Neural cell (in vitro differentiated cells): ENCODE measurements around the gene CNDP2.

ENCODE experiments used
- EP300 ChIP-seq: fragments of 450-650 bp; conservative IDR thresholded peaks from 2 replicates; pipeline ENCODE4 v1.6.1; 2014; ENCODE audit warnings: antibody characterized with exemption, mild to moderate bottlenecking, moderate library complexity; ENCODE audit not compliant: poor library complexity, severe bottlenecking
- EZH2 ChIP-seq: fragments of 200-600, 300-800 bp; shearing (Covaris generic), sonication (generic); IDR thresholded peaks from 2 replicates; pipeline ENCODE4 v1.6.1; 2014; ENCODE audit warnings: antibody characterized with exemption, low read length, borderline replicate concordance, mild to moderate bottlenecking; ENCODE audit not compliant: insufficient read depth, poor library complexity, severe bottlenecking
- POLR2AphosphoS5 ChIP-seq: IDR thresholded peaks from 2 replicates; pipeline ENCODE4 v1.6.1; 2012
- RAD21 ChIP-seq: fragments of 450-650 bp; conservative IDR thresholded peaks from 2 replicates; pipeline ENCODE4 v1.6.1; 2014; ENCODE audit warnings: antibody characterized with exemption, mild to moderate bottlenecking, moderate library complexity
- SMC3 ChIP-seq: fragments of 450-650 bp; conservative IDR thresholded peaks from 2 replicates; pipeline ENCODE4 v1.6.1; 2014; ENCODE audit warnings: antibody characterized with exemption, mild to moderate bottlenecking, moderate library complexity; ENCODE audit not compliant: poor library complexity
- TAF1 ChIP-seq: IDR thresholded peaks from 2 replicates; pipeline ENCODE4 v1.6.1; 2012; ENCODE audit warnings: low read depth
- TF ChIP-seq, protein P1 (sequence below): fragments of 450-650 bp; IDR thresholded peaks from 2 replicates; pipeline ENCODE4 v1.5.1; 2014; ENCODE audit warnings: antibody characterized with exemption, mild to moderate bottlenecking, moderate library complexity; ENCODE audit not compliant: poor library complexity, severe bottlenecking

DNA sequence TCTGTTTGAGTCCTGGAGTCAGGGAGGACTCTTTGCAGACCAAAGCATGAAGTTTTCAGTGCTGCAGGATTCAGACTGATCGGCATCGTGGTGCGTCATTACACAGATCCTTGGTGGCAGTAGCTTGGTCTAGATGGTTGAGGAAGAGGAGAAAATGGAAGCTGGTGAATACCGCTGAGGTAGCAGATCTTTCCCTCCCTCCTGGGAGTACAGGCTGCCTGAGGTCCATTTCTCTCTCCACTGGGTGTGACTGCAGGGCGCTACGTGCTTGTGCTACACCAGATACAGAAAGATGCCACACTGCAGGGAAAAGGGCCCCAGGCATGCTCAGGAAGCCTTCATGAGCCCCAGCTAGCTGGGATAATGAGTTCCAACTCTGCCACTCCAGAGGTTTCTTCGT lies 34.9 kb downstream of the CNDP2 start:
- TF ChIP-seq RAD21: no peak
- TF ChIP-seq, protein P1, sequence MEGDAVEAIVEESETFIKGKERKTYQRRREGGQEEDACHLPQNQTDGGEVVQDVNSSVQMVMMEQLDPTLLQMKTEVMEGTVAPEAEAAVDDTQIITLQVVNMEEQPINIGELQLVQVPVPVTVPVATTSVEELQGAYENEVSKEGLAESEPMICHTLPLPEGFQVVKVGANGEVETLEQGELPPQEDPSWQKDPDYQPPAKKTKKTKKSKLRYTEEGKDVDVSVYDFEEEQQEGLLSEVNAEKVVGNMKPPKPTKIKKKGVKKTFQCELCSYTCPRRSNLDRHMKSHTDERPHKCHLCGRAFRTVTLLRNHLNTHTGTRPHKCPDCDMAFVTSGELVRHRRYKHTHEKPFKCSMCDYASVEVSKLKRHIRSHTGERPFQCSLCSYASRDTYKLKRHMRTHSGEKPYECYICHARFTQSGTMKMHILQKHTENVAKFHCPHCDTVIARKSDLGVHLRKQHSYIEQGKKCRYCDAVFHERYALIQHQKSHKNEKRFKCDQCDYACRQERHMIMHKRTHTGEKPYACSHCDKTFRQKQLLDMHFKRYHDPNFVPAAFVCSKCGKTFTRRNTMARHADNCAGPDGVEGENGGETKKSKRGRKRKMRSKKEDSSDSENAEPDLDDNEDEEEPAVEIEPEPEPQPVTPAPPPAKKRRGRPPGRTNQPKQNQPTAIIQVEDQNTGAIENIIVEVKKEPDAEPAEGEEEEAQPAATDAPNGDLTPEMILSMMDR: no peak
- no peak for TF ChIP-seq EZH2
- no peak for TF ChIP-seq POLR2AphosphoS5
- TF ChIP-seq SMC3: no peak
- TF ChIP-seq EP300: no peak
- TF ChIP-seq TAF1: no peak
